Esophagus (tissue), 2 donors: ENCODE data around the gene BMPR1B. TPM values are rescaled to one million over a fixed set of nuclear protein-coding genes. Genes with fewer than 3 reads are reported as not detected.
"Not testable (repeated sequence)": the region's sequence is repeated elsewhere in the genome, so short reads cannot be mapped to it uniquely, and the experiment has no call there.

Experiments used
- H3K27ac ChIP-seq, 2 donors: one replicate each; pipeline ENCODE4 v1.5.1; 2013; ENCODE audit warnings: low read depth in 2 of 2, mild to moderate bottlenecking in 2 of 2, inconsistent platforms in 1 of 2, low read length in 1 of 2, moderate library complexity in 1 of 2
- H3K27me3 ChIP-seq, 2 donors: one replicate each; pipeline ENCODE4 v1.6.1; 2013; ENCODE audit warnings: low read length in 2 of 2, control low read depth in 1 of 2, mild to moderate bottlenecking in 1 of 2; ENCODE audit not compliant: insufficient read depth in 2 of 2, control insufficient read depth in 1 of 2
- H3K36me3 ChIP-seq, 2 donors: one replicate each; pipeline ENCODE4 v1.6.1; 2013; ENCODE audit warnings: low read length in 1 of 2; ENCODE audit not compliant: control insufficient read depth in 2 of 2, insufficient read depth in 2 of 2
- H3K4me1 ChIP-seq, 2 donors: one replicate each; pipeline ENCODE4 v1.6.1; 2013; ENCODE audit warnings: low read length in 1 of 2; ENCODE audit not compliant: control insufficient read depth in 2 of 2, insufficient read depth in 2 of 2
- H3K4me3 ChIP-seq, 2 donors: one replicate each; pipeline ENCODE4 v1.5.1; 2013; ENCODE audit warnings: low read length in 2 of 2, mild to moderate bottlenecking in 2 of 2, low read depth in 1 of 2, moderate library complexity in 1 of 2
- H3K9me3 ChIP-seq, 2 donors: one replicate each; pipeline ENCODE4 v1.6.1; 2013; ENCODE audit warnings: mild to moderate bottlenecking in 2 of 2, low read depth in 1 of 2, low read length in 1 of 2, moderate library complexity in 1 of 2; ENCODE audit not compliant: control insufficient read depth in 2 of 2, insufficient read depth in 1 of 2
- WGBS, 2 donors: extraction: QIAGEN DNeasy Blood & Tissue Kit; methylation state at CpG; one replicate each; pipeline ENCODE4 v1.1.7; 2013; 5-methylcytosine and 5-hydroxymethylcytosine counted together
- polyA plus RNA-seq, 2 donors: library from polyadenylated mRNA; stranded (reverse); fragments of 200-250 nt; gene quantifications; one replicate each; pipeline ENCODE4 v1.2.3, GENCODE V29; 2013
- donor health status: healthy with polysubstance abuse.
- donor health status: Bipolar disorder and iron deficiency.

Gene BMPR1B
- polyA plus RNA-seq, 2 donors = 0.18 to 0.22 TPM

- Histone ChIP-seq H3K4me3 (no peak overlapping the region), H3K27ac (no peak overlapping the region), H3K36me3 (no peaks in the 10 kb centered on the region), H3K27me3 (no peaks in the 10 kb centered on the region), H3K4me1 (no peaks in the 10 kb centered on the region), H3K9me3 (no peaks in the 10 kb centered on the region)
- WGBS, 2 donors = 73 to 91% methylated on average over 2 of the region's 2 CpGs
Measured at GRCh38 chr4:95158626-95159025, 400.9 kb downstream of the BMPR1B start.

DNA sequence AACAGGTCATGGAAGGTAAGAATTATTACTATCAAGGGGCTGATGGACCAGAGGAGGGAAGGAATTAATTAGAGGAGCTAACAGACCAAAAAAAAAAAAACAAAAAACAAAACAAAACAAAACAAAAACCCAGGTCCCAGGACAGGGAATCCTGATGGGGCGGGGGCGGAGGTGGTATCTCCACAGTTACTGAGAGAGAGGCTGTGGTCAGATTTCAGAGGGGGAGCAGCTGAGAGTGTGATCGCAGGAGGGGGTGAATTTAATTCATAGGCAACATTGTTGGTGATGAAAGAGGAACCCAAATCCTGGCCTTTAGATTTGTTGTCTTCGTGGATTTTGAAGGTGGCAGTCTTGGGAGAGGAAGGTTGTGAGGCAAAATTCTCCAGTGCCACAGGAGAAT lies 401.6 kb downstream of the BMPR1B start:
- no peaks in the 10 kb centered on the region for H3K27me3 ChIP-seq
- 82 to 85% methylated on average over 4 of the region's 4 CpGs for WGBS, 2 donors
- no peak overlapping the region for H3K4me3 ChIP-seq
- H3K27ac ChIP-seq = no peak overlapping the region
- no peaks in the 10 kb centered on the region for H3K36me3 ChIP-seq
- H3K9me3 ChIP-seq = no peaks in the 10 kb centered on the region
- H3K4me1 ChIP-seq = no peaks in the 10 kb centered on the region

- WGBS, 2 donors = 79 to 84% methylated on average over 12 of the region's 12 CpGs
- no peak overlapping the region for H3K4me3 ChIP-seq
- no peaks in the 10 kb centered on the region for H3K9me3 ChIP-seq
- no peaks in the 10 kb centered on the region for H3K27me3 ChIP-seq
- H3K4me1 ChIP-seq = no peaks in the 10 kb centered on the region
- no peaks in the 10 kb centered on the region for H3K36me3 ChIP-seq
- no peak overlapping the region for H3K27ac ChIP-seq
Measured at GRCh38 chr4:95161781-95162469, 404.2 kb downstream of the BMPR1B start.

GRCh38 chr4:95162867-95163266 lies 405.1 kb downstream of the BMPR1B start:
- Histone ChIP-seq H3K36me3 (no peaks in the 10 kb centered on the region), H3K4me3 (no peak overlapping the region), H3K27ac (no peak overlapping the region), H3K4me1 (no peaks in the 10 kb centered on the region), H3K27me3 (no peaks in the 10 kb centered on the region), H3K9me3 (no peaks in the 10 kb centered on the region)
- 75 to 78% methylated on average over 6 of the region's 6 CpGs for WGBS, 2 donors

DNA sequence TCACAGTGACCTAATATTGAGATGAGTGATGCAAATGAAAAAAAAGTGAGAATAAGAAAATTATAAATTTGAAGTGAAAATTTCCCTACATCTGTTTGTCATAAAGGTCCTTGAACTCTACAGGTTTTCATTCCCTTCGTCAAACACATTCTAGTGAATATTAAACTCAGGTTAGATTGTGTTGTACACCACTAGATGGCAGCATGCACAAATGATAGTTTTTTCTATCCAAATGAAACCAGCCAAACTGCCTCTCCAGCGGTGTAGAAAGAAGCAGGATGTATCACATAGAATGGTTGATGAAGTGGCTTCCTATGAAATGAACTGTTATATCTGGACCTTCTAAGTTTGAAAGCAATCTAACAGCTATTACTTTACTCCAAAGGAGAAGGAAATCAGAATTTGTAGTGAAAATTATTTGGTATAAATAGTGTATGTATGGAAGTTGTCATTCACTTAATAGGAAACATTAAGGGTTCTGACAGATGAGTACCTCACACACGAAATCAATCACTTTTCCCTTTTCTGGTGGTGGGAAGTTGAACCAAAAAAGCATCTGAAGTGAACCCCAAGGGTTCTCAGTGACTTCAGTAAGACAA lies 408.3 kb downstream of the BMPR1B start:
- Histone ChIP-seq H3K27me3 (no peaks in the 10 kb centered on the region), H3K4me1 (no peaks in the 10 kb centered on the region), H3K9me3 (no peaks in the 10 kb centered on the region), H3K4me3 (no peak overlapping the region), H3K36me3 (no peaks in the 10 kb centered on the region), H3K27ac (no peak overlapping the region)
- 13 to 14% methylated on average over 3 of the region's 3 CpGs for WGBS, 2 donors

DNA sequence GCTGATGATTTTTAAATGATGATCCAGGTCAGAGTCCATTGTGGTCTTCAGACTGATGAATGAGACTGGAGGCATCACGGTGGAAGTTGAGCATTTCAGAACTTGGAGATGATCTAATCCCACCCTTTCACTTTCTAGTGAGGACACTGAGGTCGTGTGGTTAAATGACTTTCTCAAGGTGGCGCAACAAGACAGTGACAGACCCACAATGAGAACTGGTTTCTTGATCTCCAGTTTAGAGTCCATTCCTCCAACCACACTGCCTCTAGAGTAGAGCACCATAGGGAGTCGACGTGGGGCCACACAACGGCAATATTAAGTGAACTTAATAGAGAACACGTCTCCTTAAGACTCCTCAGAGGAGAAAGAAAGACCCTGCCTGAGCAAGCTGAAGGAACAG lies 410.1 kb downstream of the BMPR1B start:
- Histone ChIP-seq H3K36me3 (no peaks in the 10 kb centered on the region), H3K9me3 (no peaks in the 10 kb centered on the region), H3K27me3 (no peaks in the 10 kb centered on the region), H3K4me1 (no peaks in the 10 kb centered on the region), H3K4me3 (no peak overlapping the region), H3K27ac (no peak overlapping the region)
- 79% methylated on average over 7 of the region's 7 CpGs for WGBS, 2 donors

DNA sequence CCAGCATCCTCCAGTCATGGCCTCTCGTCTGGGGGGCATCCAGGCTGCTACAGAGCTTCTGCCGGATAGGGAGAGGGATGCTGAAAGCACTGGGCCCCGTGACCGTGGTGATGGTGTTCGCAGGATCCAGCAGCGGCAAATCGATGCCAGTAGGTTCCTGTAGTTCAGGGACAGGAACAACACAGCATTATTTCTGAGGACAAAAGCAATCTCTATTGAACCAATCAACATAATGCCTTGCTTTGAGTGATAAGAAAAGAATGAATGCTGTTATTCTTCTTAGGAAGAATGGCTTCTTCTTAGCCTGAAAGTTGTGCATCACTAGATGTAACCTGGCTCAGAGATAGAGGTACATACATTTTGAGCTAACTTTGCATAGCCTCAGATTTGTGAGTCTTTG lies 412.4 kb downstream of the BMPR1B start:
- H3K4me3 ChIP-seq = no peak overlapping the region
- H3K9me3 ChIP-seq = no peaks in the 10 kb centered on the region
- 87 to 88% methylated on average over 7 of the region's 7 CpGs for WGBS, 2 donors

DNA sequence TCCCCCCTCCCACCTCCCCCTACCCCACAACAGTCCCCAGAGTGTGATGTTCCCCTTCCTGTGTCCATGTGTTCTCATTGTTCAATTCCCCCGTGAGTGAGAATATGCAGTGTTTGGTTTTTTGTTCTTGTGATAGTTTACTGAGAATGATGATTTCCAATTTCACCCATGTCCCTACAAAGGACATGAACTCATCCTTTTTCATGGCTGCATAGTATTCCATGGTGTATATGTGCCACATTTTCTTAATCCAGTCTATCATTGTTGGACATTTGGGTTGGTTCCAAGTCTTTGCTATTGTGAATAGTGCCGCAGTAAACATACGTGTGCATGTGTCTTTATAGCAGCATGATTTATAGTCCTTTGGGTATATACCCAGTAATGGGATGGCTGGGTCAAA lies 413.6 kb downstream of the BMPR1B start:
- not testable (repeated sequence) for H3K27ac ChIP-seq, H3K9me3 ChIP-seq, H3K4me3 ChIP-seq, H3K27me3 ChIP-seq, H3K4me1 ChIP-seq, H3K36me3 ChIP-seq
- WGBS, 2 donors = 92 to 100% methylated on average over 1 of the region's 3 CpGs

More for the DNA sequence above, 412.4 kb downstream of the BMPR1B start:
- Histone ChIP-seq H3K36me3 (no peaks in the 10 kb centered on the region), H3K27me3 (no peaks in the 10 kb centered on the region), H3K27ac (no peak overlapping the region), H3K4me1 (no peaks in the 10 kb centered on the region)

DNA sequence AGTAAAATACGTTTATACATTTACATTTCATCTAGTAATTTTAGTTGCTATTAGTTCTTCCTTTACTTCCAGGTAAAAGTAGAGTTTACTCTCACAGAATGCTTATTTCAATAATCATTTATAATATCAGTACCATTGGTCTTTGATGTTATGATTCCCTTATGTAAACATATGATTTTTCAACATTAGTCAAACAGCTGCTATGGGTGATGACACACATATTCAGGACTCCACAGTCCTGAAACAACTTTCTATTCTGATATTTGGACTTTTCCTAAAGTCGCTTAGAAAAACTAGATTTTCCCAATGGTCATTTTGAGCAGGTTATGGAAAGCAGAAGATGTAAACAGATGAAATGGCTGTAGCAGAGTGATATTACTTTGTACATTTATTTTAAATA lies 421.2 kb downstream of the BMPR1B start:
- WGBS, 2 donors = 71 to 74% methylated on average over 2 of the region's 2 CpGs
- Histone ChIP-seq H3K9me3 (no peaks in the 10 kb centered on the region), H3K36me3 (no peaks in the 10 kb centered on the region), H3K4me1 (no peaks in the 10 kb centered on the region), H3K27ac (no peak overlapping the region), H3K4me3 (no peak overlapping the region), H3K27me3 (no peaks in the 10 kb centered on the region)
